Activated T-helper 17 cell treated with anti-CD3 and anti-CD28 coated beads, Interleukin-2, amount 50 U/mL, for 72 hours (primary cell): ENCODE results near the gene FYN. TPM values are rescaled to one million over a fixed set of nuclear protein-coding genes. Genes with fewer than 3 reads are reported as not detected.
"Not testable (repeated sequence)": the region's sequence is repeated elsewhere in the genome, so short reads cannot be mapped to it uniquely, and the experiment has no call there.

Experiments
- ATAC-seq: fragments of 150-1000 bp; cut with Tn5 transposase; replicated peaks from 2 replicates; pipeline ENCODE4 v1.10.0; 2021; ENCODE audit warnings: mild to moderate bottlenecking, moderate library complexity
- H3K27ac Mint-ChIP-seq: one replicate; pipeline ENCODE4 v1.8.0; 2022; ENCODE audit warnings: mixed read lengths
- H3K27me3 Mint-ChIP-seq: one replicate; pipeline ENCODE4 v1.8.0; 2022; ENCODE audit warnings: mixed read lengths
- H3K36me3 Mint-ChIP-seq: one replicate; pipeline ENCODE4 v1.8.0; 2022; ENCODE audit warnings: low read depth, mild to moderate bottlenecking, mixed read lengths
- H3K4me1 Mint-ChIP-seq: one replicate; pipeline ENCODE4 v1.8.0; 2022; ENCODE audit warnings: mixed read lengths
- H3K4me3 Mint-ChIP-seq: one replicate; pipeline ENCODE4 v1.8.0; 2022; ENCODE audit warnings: mild to moderate bottlenecking, mixed read lengths
- H3K9me3 Mint-ChIP-seq: one replicate; pipeline ENCODE4 v1.8.0; 2022; ENCODE audit warnings: mixed read lengths
- total RNA-seq, 2 donors: library from RNA; stranded (reverse); gene quantifications; one replicate each; pipeline ENCODE4 v1.2.3, GENCODE V29; 2022

FYN gene
- total RNA-seq = 100 to 1,000 TPM; 139 to 326 TPM

DNA sequence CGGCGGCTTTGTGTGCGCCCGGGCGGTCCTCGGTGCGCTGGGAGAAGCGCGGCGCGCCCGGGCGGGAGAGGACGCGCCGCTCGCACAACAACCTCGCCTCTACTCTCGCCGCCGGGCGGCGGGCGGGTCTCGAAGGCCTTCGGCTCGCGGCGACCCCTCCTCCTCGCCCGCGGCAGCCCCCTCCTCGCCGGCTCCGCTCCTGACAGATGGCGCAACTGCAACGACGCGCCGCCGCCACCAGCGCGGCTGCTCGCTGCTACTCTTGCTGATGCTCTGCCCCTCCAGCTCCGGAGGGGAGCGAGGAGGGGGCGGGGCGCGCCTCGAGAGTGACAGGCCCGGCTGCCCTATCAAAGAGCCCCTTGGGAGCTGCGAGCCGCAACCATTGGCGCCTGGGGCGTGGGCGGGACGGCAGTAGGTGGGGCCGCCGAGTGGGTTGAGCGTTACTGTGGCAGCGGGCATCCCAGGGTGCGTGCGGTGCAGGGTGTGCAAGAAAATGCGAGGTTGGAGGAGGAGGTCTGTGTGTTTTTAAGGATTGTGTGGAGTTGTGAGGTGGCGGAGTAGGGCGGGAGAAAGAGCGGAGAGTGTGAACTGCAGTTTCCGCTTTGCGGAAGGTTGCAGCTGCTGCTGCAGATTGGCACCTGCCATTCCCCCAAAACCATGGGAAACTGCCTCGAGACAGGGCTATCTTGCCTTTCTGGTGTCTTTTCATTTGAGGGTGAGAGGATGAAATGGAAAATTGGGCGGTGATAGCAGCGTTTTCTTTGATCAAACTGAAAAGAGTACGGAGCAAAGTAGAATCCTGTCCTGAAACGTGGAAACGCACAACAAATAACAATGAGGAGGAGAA is at the start of gene FYN:
Gene FYN (minus strand): TSS at position 275 of the 847 bp plus-strand sequence. CDS start 153,401 bp downstream, outside the sequence.
- Mint-ChIP-seq H3K4me3 (peak within 1 kb of the TSS; percentile 93), H3K9me3 (no peaks in the 10 kb centered on the region), H3K27me3 (no peaks in the 10 kb centered on the region), H3K4me1 (peaks cover 11% of the 10 kb centered on the region), H3K36me3 (peaks cover 46% of the 10 kb centered on the region), H3K27ac (peak within 1 kb of the TSS; percentile 95)
- ATAC-seq = peak; percentile 87

DNA sequence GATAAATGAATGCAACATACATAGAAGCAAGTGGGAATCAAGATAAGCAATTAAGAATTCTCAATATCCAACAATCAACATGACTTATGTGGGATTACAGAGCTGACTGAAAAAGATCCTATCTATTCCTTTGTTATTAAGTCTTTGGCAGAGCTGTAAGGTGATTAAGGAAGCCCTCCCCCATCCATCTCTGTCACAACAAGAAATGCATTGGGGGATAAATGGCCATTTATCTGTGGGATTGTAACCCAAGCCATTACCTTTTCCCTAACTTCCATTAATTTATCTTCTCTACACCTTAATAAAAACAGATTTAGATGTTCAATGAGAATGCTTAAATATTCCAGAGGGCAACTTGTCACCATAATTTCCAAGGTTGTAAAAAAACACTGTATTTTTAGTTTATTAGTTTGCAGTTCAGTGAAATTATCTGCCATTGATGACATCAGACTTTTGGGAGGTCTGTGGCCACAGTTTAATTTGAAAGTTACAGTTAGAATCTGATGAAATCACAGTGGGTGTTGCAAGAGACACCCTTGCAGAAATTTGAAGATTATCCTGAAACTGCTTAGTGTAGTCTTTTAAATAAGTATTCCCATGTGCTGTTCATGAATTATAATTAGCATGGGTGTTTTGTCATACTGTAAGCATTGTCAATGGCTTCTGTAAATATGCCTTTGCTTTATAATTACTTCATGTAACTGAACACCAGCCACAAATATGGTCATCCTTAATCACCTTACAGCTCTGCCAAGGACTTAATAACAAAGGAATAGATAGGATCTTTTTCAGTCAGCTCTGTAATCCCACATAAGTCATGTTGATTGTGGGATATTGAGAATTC is 49.4 kb upstream of the FYN start:
- no peak for ATAC-seq
- H3K27me3 Mint-ChIP-seq = no peaks in the 10 kb centered on the region
- H3K9me3 Mint-ChIP-seq = no peaks in the 10 kb centered on the region
- H3K4me1 Mint-ChIP-seq = no peaks in the 10 kb centered on the region
- H3K36me3 Mint-ChIP-seq = no peaks in the 10 kb centered on the region
- H3K27ac Mint-ChIP-seq = no peak overlapping the region
- no peak overlapping the region for H3K4me3 Mint-ChIP-seq

DNA sequence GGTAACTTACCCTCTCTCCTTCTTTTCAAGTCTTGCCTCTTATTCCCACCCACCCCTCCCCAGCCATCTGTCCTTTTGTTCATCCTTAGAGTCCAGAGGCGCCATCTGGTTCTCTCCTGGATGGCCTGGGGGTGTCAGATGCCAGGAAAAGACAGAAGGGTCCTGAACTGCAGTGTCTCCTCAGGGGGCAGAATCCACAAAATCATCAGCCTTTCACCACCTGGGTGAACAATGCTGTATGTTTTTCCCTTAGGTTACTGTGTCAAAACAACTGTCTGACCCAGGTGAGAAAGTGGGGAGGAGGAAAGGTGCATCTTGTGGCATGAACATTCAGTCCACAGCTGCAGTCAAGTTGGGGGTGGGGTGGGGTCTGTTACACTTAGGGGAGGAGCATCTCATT is 47.9 kb upstream of the FYN start:
- no peak overlapping the region for H3K27ac Mint-ChIP-seq
- no peaks in the 10 kb centered on the region for H3K4me1 Mint-ChIP-seq
- no peak overlapping the region for H3K4me3 Mint-ChIP-seq
- H3K36me3 Mint-ChIP-seq = no peaks in the 10 kb centered on the region
- H3K9me3 Mint-ChIP-seq = no peaks in the 10 kb centered on the region
- no peaks in the 10 kb centered on the region for H3K27me3 Mint-ChIP-seq
- no peak for ATAC-seq

DNA sequence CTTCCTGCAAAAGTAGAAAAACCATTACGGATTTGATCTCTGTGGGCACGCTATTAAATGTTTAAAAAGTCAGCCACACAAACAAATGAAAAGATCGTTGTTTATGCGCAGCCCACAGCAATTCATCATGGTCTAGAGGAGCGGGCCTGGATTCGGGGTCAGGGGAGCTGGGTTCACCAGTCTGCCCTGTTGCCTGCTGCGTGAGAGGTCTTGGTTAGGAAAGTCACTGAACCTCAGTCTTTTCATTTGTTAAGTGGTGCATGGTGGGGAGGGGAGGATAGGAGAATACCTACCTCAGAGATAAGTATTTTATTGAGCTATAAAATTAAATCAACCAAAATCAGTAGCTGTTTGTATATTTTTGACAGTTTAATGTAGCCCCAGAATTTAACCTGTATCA is 47.3 kb upstream of the FYN start:
- no peaks in the 10 kb centered on the region for H3K36me3 Mint-ChIP-seq
- no peaks in the 10 kb centered on the region for H3K27me3 Mint-ChIP-seq
- H3K27ac Mint-ChIP-seq = no peak overlapping the region
- no peak for ATAC-seq
- H3K4me3 Mint-ChIP-seq = no peak overlapping the region
- no peaks in the 10 kb centered on the region for H3K9me3 Mint-ChIP-seq
- no peaks in the 10 kb centered on the region for H3K4me1 Mint-ChIP-seq

DNA sequence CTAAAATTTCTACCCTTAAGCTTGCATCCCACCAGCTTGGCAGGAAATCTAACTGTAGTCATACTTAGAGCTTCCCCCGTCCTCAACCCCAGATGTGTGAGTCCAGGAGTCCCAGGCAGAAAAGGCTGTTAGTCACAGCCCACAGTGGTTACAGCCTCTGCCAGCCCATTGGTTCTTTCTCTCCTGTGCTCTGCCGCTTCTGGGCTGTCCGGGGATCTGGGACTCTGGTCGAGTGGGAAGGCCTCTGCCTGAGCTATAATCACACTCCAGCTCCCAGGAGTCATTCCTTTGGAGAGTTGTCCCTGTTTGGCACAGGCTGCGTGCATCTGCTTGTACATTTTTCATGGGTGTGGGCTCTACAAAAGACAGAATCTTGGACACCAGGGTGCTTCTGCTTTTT is 45.6 kb upstream of the FYN start:
- Mint-ChIP-seq H3K27ac (no peak overlapping the region), H3K9me3 (no peaks in the 10 kb centered on the region), H3K4me1 (no peaks in the 10 kb centered on the region), H3K4me3 (no peak overlapping the region), H3K36me3 (no peaks in the 10 kb centered on the region), H3K27me3 (no peaks in the 10 kb centered on the region)
- no peak for ATAC-seq

DNA sequence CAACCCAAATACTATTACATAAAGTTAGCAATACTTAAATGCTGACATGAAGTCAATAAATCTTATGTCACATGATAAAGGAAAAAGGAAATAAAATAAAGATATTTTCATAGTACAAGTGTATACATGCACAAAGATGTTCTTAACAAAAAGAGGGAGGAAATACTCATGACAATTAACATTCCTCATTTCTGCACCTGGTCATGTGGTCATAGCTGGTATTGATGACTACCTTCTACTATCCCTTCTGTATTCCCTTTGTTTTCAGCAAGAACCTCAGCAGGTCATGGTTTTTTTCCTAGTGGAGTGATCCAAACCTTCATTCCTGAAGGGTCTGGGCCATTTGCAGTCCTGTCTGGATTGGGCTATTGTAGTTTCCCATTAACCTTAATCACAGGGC is 43.5 kb upstream of the FYN start:
- Mint-ChIP-seq H3K27me3 (no peaks in the 10 kb centered on the region), H3K9me3 (no peaks in the 10 kb centered on the region), H3K4me3 (no peak overlapping the region), H3K4me1 (no peaks in the 10 kb centered on the region), H3K36me3 (no peaks in the 10 kb centered on the region), H3K27ac (no peak overlapping the region)
- no peak for ATAC-seq

DNA sequence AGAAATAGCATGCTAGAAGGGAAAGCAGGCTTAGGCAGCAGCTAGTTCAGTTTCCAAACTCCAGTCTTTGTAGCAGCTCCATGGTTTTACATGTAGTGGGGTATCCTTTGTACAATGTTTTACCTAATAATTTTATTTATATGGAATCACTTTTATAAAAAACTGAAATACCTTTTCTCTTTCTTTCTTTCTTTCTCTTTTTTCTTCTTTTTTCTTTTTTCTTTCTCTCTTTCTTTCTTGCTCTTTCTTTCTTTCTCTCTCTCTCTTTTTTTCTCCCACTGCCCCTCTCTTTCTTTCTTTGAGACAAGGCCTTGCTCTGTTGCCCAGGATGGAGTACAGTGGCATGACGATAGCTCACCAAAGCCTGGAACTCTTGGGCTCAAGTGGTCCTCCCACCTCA is 41.4 kb upstream of the FYN start:
- Mint-ChIP-seq H3K4me1 (no peaks in the 10 kb centered on the region), H3K27ac (no peak overlapping the region), H3K4me3 (no peak overlapping the region), H3K27me3 (no peaks in the 10 kb centered on the region), H3K36me3 (no peaks in the 10 kb centered on the region), H3K9me3 (no peaks in the 10 kb centered on the region)
- no peak for ATAC-seq

DNA sequence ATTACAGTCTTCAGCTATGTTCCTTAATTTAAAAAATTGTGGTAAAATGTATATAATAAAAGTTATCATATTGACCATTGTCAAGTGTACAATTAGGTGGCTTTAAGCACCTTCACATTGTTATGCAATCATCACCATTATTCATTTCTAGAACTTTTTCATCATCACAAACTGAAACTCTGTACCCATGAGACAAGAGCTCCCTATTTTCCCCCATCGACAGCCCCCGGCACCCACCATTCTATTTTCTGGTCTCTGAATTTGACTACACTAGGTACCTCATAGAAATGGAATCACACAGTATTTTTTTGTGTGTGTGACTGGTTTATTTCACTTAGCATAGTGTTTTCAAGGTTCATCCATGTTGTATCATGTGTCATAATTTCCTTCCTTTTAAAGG is 39.7 kb upstream of the FYN start:
- H3K4me1 Mint-ChIP-seq = no peaks in the 10 kb centered on the region
- peak; percentile 67 for ATAC-seq
- H3K27me3 Mint-ChIP-seq = no peaks in the 10 kb centered on the region
- H3K9me3 Mint-ChIP-seq = no peaks in the 10 kb centered on the region
- no peak overlapping the region for H3K4me3 Mint-ChIP-seq
- H3K36me3 Mint-ChIP-seq = no peaks in the 10 kb centered on the region
- no peak overlapping the region for H3K27ac Mint-ChIP-seq

DNA sequence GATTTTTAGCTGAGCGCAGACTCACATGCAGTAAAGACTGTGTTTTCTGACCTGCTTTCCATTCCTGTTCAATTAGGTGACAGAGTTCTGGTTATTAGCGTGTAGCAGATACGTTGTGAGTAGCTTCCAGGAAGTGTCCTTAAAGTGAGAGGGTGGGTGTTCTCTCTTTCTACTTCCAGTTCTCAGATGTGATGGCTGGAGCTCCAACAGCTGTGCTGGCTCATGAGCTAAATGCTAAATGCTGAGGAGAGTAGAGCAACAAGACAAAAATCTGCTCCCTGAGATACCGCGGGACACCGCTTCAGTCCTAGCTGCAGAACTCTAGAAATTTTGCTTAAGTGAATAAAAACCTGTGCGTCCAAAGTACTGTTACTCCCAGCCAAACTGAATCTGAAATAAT is 38.2 kb upstream of the FYN start:
- Mint-ChIP-seq H3K36me3 (no peaks in the 10 kb centered on the region), H3K4me1 (no peaks in the 10 kb centered on the region), H3K4me3 (no peak overlapping the region)

DNA sequence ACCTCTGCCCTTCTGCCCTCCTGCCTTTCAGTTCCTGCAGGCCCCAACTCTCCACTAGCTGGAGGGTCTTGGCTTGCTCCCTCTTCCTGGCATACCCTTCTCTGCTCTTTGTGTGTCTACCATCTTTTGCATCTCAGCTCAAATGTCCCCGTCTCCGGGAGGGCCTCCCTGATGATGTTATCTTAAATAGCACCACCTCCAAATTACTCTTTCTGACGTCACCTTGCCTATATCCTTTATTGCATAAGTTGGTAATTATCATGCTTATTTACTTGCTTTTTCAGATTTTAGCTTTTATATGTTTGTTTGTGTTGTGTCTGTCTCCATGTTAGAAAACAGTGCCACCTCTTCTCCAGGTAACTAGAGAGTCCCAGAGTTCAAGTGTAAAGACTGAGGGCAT is 36.0 kb upstream of the FYN start:
- H3K4me3 Mint-ChIP-seq = no peak overlapping the region
- H3K27ac Mint-ChIP-seq = no peak overlapping the region
- no peaks in the 10 kb centered on the region for H3K9me3 Mint-ChIP-seq
- no peaks in the 10 kb centered on the region for H3K4me1 Mint-ChIP-seq
- no peak for ATAC-seq
- no peaks in the 10 kb centered on the region for H3K27me3 Mint-ChIP-seq
- no peaks in the 10 kb centered on the region for H3K36me3 Mint-ChIP-seq

More for the DNA sequence above, 38.2 kb upstream of the FYN start:
- ATAC-seq = no peak
- Mint-ChIP-seq H3K9me3 (no peaks in the 10 kb centered on the region), H3K27ac (no peak overlapping the region), H3K27me3 (no peaks in the 10 kb centered on the region)

DNA sequence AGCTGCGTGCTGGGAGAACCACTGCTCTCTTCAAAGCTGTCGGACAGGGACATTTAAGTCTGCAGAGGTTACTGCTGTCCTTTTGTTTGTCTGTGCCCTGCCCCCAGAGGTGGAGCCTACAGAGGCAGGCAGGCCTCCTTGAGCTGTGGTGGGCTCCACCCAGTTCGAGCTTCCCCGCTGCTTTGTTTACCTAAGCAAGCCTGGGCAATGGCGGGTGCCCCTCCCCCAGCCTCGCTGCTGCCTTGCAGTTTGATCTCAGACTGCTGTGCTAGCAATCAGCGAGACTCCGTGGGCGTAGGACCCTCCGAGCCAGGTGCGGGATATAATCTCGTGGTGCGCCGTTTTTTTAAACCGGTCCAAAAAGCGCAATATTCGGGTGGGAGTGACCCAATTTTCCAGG is 35.1 kb upstream of the FYN start:
- not testable (repeated sequence) for H3K27ac Mint-ChIP-seq, H3K27me3 Mint-ChIP-seq

DNA sequence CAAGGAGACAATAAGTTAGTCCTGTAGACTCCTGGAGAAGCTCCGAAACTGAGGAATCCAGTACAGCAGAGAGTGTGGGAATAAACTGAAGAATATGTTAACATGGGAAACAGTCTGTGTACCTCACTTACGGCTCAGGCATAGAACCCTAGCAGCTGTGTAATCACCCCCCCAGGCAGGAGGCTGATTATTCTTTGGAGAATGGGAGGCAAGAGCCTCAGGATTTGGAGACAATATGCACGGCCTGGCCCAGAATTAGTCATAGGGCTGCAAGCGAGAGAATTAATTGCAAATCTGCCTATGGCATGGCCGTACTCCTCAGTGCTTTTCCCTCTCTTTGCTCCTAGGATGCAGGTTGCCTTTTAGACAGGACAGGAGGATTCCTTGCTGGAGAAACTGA is 27.5 kb upstream of the FYN start:
- Mint-ChIP-seq H3K27ac (no peak overlapping the region), H3K27me3 (no peaks in the 10 kb centered on the region), H3K4me1 (no peaks in the 10 kb centered on the region), H3K9me3 (no peaks in the 10 kb centered on the region), H3K4me3 (no peak overlapping the region), H3K36me3 (no peaks in the 10 kb centered on the region)
- ATAC-seq = no peak

More for the DNA sequence above, 35.1 kb upstream of the FYN start:
- not testable (repeated sequence) for H3K4me1 Mint-ChIP-seq, ATAC-seq, H3K4me3 Mint-ChIP-seq, H3K36me3 Mint-ChIP-seq, H3K9me3 Mint-ChIP-seq

DNA sequence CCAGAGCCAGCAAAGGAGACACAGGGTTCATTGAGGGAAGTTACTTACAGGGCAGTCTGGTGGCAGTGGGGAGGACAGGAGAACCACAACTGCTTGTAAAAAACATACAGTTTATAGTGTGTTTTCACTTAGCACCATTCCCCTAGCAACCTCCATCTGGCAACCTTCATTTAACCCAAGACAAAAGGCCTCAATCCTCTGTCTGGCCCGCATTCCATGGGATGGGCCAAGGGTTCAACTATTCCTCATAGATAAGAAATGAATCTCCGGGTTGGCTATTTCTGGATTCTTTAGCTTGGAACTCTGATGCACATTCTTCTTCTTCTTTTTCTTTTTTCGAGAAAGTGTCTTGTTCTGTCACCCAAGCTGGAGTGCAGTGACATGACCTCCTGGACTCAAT is 26.3 kb upstream of the FYN start:
- H3K36me3 Mint-ChIP-seq = no peaks in the 10 kb centered on the region
- no peaks in the 10 kb centered on the region for H3K4me1 Mint-ChIP-seq
- no peaks in the 10 kb centered on the region for H3K27me3 Mint-ChIP-seq
- ATAC-seq = no peak
- H3K4me3 Mint-ChIP-seq = no peak overlapping the region
- no peak overlapping the region for H3K27ac Mint-ChIP-seq
- H3K9me3 Mint-ChIP-seq = no peaks in the 10 kb centered on the region

DNA sequence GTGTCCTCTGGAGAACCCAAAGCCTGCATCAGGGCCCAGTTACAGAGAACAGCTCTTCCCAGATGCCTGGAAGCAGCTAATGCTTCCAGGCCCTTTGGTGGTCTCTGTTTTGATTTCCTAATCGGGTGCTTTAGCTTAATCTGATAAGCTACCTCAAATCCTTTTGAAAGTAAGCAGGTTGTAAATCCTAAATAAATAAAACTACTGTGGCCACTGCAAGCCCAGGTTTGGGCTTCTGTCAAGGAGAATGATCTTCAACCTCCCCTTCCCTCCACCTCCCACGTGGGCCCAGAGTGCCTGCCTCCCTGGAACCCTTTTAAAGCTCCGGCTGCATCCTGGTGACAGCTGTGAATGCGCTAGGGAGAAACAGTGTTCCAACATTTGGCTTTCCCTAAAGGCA is 25.2 kb upstream of the FYN start:
- Mint-ChIP-seq H3K9me3 (no peaks in the 10 kb centered on the region), H3K27ac (no peak overlapping the region), H3K27me3 (no peaks in the 10 kb centered on the region), H3K36me3 (no peaks in the 10 kb centered on the region), H3K4me3 (no peak overlapping the region), H3K4me1 (no peaks in the 10 kb centered on the region)
- no peak for ATAC-seq

DNA sequence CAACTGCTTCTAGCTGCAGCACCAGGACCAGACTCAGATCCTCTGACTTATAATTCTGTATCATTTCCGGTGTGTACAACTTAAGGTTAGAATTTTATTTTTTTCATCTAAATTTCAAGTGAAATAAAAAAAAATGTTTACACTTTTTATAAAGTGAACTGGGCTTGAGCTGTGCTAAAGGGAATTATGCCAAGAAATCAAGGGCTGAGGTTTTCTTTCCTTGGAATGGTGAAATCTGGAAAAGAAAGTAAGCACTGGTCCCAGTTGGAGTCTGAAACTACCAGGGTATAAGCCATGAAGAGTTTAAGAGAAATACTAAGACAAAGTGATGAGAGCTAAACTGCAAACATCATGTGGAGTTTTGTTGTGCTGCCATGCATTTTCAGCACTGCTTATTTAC is 21.7 kb upstream of the FYN start:
- Mint-ChIP-seq H3K36me3 (no peaks in the 10 kb centered on the region), H3K4me3 (no peak overlapping the region), H3K27me3 (no peaks in the 10 kb centered on the region), H3K27ac (no peak overlapping the region), H3K9me3 (no peaks in the 10 kb centered on the region), H3K4me1 (no peaks in the 10 kb centered on the region)
- ATAC-seq = no peak
